Measurements from ENCODE around the gene CCDC187.

DNA sequence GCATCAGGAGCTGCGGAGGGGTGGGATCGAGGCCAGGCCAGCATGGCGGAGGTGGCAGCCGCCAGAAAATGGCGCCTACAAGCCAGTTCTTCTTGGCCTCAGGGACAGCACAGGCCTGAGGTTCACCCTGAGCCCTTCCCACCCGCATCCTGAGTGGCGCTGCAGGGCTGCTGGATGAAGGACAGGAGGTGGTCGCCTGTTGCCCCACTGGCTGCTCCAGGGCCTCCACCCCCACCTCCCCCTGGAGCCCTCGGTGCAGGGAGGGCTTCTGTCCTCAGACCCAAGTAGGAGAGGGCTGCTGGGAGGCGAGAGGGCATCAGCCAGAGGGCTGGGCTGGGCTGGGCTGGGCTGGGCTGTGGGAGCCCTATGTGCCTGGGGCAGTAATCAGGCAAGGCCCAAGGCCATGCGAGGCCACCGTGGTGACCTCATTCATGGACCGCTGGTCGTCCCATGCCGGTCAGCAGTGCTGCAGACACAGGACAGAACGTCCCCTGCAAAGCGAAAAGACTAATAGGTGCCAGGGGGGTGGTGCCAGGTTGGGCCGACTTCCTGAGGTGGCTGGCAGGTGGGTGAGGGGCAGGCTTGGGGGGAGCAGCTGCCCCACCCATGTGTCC is 37.3 kb upstream of the CCDC187 start:
- TF ChIP-seq, protein P1, sequence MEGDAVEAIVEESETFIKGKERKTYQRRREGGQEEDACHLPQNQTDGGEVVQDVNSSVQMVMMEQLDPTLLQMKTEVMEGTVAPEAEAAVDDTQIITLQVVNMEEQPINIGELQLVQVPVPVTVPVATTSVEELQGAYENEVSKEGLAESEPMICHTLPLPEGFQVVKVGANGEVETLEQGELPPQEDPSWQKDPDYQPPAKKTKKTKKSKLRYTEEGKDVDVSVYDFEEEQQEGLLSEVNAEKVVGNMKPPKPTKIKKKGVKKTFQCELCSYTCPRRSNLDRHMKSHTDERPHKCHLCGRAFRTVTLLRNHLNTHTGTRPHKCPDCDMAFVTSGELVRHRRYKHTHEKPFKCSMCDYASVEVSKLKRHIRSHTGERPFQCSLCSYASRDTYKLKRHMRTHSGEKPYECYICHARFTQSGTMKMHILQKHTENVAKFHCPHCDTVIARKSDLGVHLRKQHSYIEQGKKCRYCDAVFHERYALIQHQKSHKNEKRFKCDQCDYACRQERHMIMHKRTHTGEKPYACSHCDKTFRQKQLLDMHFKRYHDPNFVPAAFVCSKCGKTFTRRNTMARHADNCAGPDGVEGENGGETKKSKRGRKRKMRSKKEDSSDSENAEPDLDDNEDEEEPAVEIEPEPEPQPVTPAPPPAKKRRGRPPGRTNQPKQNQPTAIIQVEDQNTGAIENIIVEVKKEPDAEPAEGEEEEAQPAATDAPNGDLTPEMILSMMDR (IDR thresholded peaks at IDR 0.05) = no peak
- TF ChIP-seq EZH2 (IDR thresholded peaks at IDR 0.05) (no peak), EZH2phosphoT487 (IDR thresholded peaks at IDR 0.05) (no peak)
